ENCODE results near the gene ELOVL6.

Gene ELOVL6

GRCh38 chr4:110059556-110060191 lies 138.7 kb downstream of the ELOVL6 start:
- peak; percentile 59 for DNase-seq (ENCODE audit: low read depth)

GRCh38 chr4:110058677-110059076 lies 139.7 kb downstream of the ELOVL6 start:
- TF ChIP-seq CTCF (IDR thresholded peaks at IDR 0.05; ENCODE audit: control insufficient read depth, extremely low read depth, insufficient read depth): no peak
- H3K4me3 ChIP-seq (ENCODE audit: low read depth, low read length): no peak overlapping the region
- DNase-seq (ENCODE audit: low read depth): peak; percentile 37

More at GRCh38 chr4:110059556-110060191, 138.7 kb downstream of the ELOVL6 start:
- no peak overlapping the region for H3K4me3 ChIP-seq (ENCODE audit: low read depth, low read length)
- no peak for TF ChIP-seq CTCF (IDR thresholded peaks at IDR 0.05; ENCODE audit: control insufficient read depth, extremely low read depth, insufficient read depth)

- TF ChIP-seq CTCF (IDR thresholded peaks at IDR 0.05; ENCODE audit: control insufficient read depth, extremely low read depth, insufficient read depth): no peak
- DNase-seq (ENCODE audit: low read depth): no peak
- H3K4me3 ChIP-seq (ENCODE audit: low read depth, low read length): no peak overlapping the region
These were observed 143.2 kb downstream of the ELOVL6 start for GRCh38 chr4:110055158-110055768.

- no peak for DNase-seq (ENCODE audit: low read depth)
- no peak overlapping the region for H3K4me3 ChIP-seq (ENCODE audit: low read depth, low read length)
- TF ChIP-seq CTCF (IDR thresholded peaks at IDR 0.05; ENCODE audit: control insufficient read depth, extremely low read depth, insufficient read depth): peak; percentile 69
These were observed 148.2 kb downstream of the ELOVL6 start for GRCh38 chr4:110049951-110050925.

GRCh38 chr4:110046588-110047049 lies 151.8 kb downstream of the ELOVL6 start:
- H3K4me3 ChIP-seq (ENCODE audit: low read depth, low read length): no peak overlapping the region
- TF ChIP-seq CTCF (IDR thresholded peaks at IDR 0.05; ENCODE audit: control insufficient read depth, extremely low read depth, insufficient read depth): no peak
- DNase-seq (ENCODE audit: low read depth): no peak

- no peak overlapping the region for H3K4me3 ChIP-seq (ENCODE audit: low read depth, low read length)
- DNase-seq (ENCODE audit: low read depth): no peak
- TF ChIP-seq CTCF (IDR thresholded peaks at IDR 0.05; ENCODE audit: control insufficient read depth, extremely low read depth, insufficient read depth): no peak
These were observed 155.6 kb downstream of the ELOVL6 start for GRCh38 chr4:110042545-110043517.

All from LNCaP clone FGC (cell line).